ENCODE results near the gene ZBTB38.

The ZBTB38 gene

DNA sequence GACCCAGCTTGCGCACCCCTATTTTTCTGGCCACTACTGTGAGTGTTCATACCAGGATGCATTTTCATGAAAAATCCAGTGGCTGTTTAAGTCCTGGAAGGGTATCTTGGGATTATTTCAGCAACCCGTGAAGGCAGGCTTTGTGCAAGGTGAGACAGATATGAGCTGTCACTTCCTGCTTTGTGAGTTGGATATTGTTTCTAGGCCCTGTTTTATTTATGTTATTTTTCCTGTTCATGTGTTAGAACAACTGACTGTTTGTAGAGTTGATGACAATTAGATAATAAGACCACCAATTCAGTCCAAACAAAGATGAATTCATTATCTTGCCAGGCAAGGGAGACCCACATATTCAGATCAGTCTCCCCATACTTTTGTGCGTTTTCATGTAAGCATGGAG lies 42.5 kb downstream of the ZBTB38 start:
- H3K9ac ChIP-seq (ENCODE audit: low read length): peak overlapping the region; percentile 9
- peak overlapping the region in 1 of 2 donors; percentile 7 for H3K4me3 ChIP-seq (ENCODE audit: low read depth in 1 of 2, low read length in 2 of 2)
- H3K27me3 ChIP-seq (ENCODE audit: control insufficient read depth in 1 of 2, insufficient read depth in 2 of 2, low read length in 2 of 2): no peaks in the 10 kb centered on the region
- no peaks in the 10 kb centered on the region for H3K9me3 ChIP-seq (ENCODE audit: low read length)
- peak overlapping the region; percentile 83 for H3K27ac ChIP-seq (ENCODE audit: low read depth, low read length)
- peaks cover 79% of the 10 kb centered on the region for H3K4me1 ChIP-seq (ENCODE audit: insufficient read depth, low read length)
- H3K36me3 ChIP-seq (ENCODE audit: insufficient read depth, low read length): peaks cover 28% of the 10 kb centered on the region

DNA sequence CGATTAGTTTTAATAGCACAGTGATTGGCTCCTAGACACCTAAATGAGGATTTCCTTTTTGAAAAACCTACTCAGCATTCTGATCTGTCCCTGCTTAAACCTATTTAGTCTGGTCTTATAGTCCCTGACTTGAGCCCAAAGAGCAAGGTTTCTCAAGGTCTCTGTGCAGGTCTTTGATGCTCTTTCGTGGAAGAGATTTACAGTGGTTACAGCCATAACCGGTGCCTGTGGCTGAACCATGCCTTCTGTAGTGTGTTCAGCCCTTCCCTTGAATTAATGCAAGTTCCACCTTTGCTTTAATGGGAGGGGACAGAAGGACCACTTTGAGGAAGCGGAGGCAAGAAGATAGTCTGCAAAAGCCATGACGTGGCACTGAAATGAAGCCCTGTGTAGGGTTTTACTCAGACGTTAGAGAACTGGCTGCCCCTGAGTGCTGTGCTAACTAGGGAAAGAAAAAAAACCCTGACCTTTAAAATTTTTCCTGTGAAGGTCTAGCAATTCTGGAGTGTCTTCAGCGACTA lies 43.0 kb downstream of the ZBTB38 start:
- Histone ChIP-seq H3K27ac (ENCODE audit: low read depth, low read length) (peak overlapping the region; percentile 83), H3K4me3 (ENCODE audit: low read depth in 1 of 2, low read length in 2 of 2) (peak overlapping the region in 1 of 2 donors; percentile 46), H3K27me3 (ENCODE audit: control insufficient read depth in 1 of 2, insufficient read depth in 2 of 2, low read length in 2 of 2) (no peaks in the 10 kb centered on the region), H3K36me3 (ENCODE audit: insufficient read depth, low read length) (peaks cover 24% of the 10 kb centered on the region), H3K9me3 (ENCODE audit: low read length) (no peaks in the 10 kb centered on the region), H3K4me1 (ENCODE audit: insufficient read depth, low read length) (peaks cover 79% of the 10 kb centered on the region), H3K9ac (ENCODE audit: low read length) (peak overlapping the region; percentile 9)

DNA sequence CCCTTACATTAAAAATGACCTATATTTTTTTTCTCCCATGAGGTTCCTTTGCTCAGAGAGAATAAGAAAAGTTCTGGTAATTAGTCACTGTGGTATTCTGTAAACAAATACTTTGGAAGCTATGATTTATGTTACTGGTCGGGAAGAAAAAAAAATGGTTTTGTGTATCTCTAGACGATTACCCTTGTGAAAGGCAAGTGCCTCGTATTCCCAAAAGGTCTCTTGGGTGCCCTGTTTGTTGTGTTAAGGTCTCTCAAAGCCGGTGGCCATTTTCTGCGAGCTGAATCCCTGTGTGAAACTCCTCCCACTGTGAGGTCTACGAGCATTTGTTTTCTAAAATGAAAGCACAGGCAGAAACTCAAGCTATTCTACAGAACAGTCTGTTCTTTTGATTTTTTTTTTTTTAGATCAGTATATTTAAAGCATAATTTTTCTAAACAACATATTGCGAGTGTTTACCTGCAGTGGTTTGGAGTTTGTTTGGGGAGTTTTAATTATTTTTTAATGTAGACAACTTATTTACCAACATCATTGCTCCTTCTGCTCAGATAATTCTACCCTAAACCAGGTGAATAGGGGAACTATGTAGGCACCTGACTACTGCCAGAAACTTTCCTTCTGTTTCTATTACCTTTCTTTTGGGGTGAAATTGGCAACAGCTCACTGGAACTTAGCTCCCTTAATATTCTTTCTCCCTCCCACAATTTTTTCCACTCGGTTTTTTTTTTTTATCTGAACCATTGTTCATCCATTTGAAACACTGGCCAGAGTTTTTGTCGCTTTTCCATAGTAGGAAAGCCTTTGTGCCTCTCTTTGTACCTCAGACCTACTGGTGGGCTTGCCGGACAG lies 44.0 kb downstream of the ZBTB38 start:
- H3K9me3 ChIP-seq (ENCODE audit: low read length): no peaks in the 10 kb centered on the region
- peak overlapping the region; percentile 83 for H3K27ac ChIP-seq (ENCODE audit: low read depth, low read length)
- H3K9ac ChIP-seq (ENCODE audit: low read length): peak overlapping the region; percentile 41
- H3K27me3 ChIP-seq (ENCODE audit: control insufficient read depth in 1 of 2, insufficient read depth in 2 of 2, low read length in 2 of 2): no peaks in the 10 kb centered on the region
- peaks cover 80% of the 10 kb centered on the region for H3K4me1 ChIP-seq (ENCODE audit: insufficient read depth, low read length)
- H3K36me3 ChIP-seq (ENCODE audit: insufficient read depth, low read length): peaks cover 19% of the 10 kb centered on the region
- peak overlapping the region; percentile 2 to 46 for H3K4me3 ChIP-seq (ENCODE audit: low read depth in 1 of 2, low read length in 2 of 2)

DNA sequence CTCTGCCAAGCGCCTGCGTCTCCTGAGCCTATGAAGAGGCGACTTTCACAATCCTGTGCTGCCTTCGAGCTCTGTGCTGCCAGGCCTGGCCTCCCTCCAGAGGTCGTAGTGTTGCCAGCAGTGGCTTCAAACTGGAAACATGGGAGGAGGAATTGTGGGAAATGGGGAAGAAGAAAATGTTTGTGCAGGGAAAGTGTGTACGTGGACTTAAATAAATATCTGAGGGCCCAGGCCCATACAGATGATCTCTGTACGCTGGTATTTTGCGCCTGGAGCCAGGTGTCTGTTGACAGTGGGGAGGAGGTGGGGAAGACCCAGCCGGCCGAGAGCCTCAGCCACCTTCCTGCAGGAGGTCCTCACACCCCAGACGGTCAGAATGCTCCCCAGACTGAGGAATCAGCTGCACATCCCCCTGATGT lies 44.6 kb downstream of the ZBTB38 start:
- H3K4me3 ChIP-seq (ENCODE audit: low read depth in 1 of 2, low read length in 2 of 2): peak overlapping the region; percentile 2 to 46
- H3K27me3 ChIP-seq (ENCODE audit: control insufficient read depth in 1 of 2, insufficient read depth in 2 of 2, low read length in 2 of 2): no peaks in the 10 kb centered on the region
- H3K27ac ChIP-seq (ENCODE audit: low read depth, low read length): peak overlapping the region; percentile 83
- peak overlapping the region; percentile 41 for H3K9ac ChIP-seq (ENCODE audit: low read length)
- H3K4me1 ChIP-seq (ENCODE audit: insufficient read depth, low read length): peaks cover 81% of the 10 kb centered on the region
- H3K9me3 ChIP-seq (ENCODE audit: low read length): no peaks in the 10 kb centered on the region
- peaks cover 19% of the 10 kb centered on the region for H3K36me3 ChIP-seq (ENCODE audit: insufficient read depth, low read length)

DNA sequence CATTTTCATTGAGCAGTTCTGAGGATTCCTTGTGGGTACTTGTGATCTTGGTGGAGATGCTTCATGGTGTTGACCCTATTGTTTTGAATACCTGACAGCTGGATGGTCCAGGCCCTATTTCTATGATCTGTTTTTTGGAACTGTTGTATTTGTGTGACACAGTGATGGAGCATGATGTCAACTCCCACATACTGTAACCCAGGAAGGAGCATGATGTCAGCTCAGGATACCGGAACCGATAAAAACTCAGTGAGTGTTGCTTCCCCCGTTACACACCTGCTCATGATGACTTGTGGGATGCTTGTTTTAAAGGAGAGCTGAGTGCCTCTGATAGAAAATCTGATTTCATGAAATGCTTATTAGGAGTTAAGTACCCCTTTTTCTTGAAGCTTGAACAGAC lies 45.1 kb downstream of the ZBTB38 start:
- Histone ChIP-seq H3K4me3 (ENCODE audit: low read depth in 1 of 2, low read length in 2 of 2) (peak overlapping the region in 1 of 2 donors; percentile 46), H3K4me1 (ENCODE audit: insufficient read depth, low read length) (peaks cover 81% of the 10 kb centered on the region), H3K9me3 (ENCODE audit: low read length) (no peaks in the 10 kb centered on the region), H3K27me3 (ENCODE audit: control insufficient read depth in 1 of 2, insufficient read depth in 2 of 2, low read length in 2 of 2) (no peaks in the 10 kb centered on the region), H3K9ac (ENCODE audit: low read length) (no peak overlapping the region), H3K36me3 (ENCODE audit: insufficient read depth, low read length) (peaks cover 19% of the 10 kb centered on the region), H3K27ac (ENCODE audit: low read depth, low read length) (peak overlapping the region; percentile 83)

DNA sequence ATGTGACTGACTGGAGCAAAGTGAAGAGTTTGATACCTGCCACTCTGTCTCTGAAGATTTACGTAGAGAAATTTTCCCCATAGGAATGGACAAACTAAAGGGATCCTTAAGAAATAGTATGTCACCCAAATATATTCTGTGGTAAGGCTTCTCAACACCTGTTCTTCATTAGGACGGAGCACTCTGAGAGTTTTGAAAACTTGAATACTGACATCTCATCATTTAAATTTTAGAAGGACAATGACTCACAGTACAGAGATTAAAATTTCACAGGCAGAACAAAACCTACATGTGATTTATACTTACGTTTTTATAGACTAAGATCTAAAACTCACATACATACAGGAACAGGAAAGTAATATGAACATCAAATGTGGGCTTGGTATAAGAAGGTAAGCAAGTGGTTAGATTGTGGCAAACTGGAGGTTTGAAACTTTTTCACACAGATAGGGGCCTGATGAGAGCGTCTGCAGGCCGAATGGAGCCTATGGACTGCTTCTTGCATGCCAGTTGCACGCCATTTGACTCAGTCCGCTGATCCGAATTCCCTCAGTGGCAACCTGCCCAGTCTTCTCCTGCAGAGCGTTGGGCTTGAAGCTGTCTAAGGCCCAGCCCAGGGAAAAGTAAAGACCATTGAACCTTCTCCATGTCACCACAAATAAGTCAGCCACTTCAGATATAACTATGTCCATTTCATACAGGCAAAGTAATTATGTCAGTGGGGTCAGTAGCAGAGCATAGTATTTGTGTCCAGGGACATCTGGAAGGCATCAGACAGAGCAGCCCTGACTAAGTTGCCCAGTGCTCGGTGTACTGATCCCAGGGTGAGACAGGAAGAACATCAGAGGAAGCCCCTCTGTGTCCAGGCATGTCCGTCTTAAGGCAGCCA lies 45.7 kb downstream of the ZBTB38 start:
- H3K4me3 ChIP-seq (ENCODE audit: low read depth in 1 of 2, low read length in 2 of 2): no peak overlapping the region
- peaks cover 81% of the 10 kb centered on the region for H3K4me1 ChIP-seq (ENCODE audit: insufficient read depth, low read length)
- no peak overlapping the region for H3K9ac ChIP-seq (ENCODE audit: low read length)
- no peaks in the 10 kb centered on the region for H3K9me3 ChIP-seq (ENCODE audit: low read length)
- H3K27ac ChIP-seq (ENCODE audit: low read depth, low read length): peak overlapping the region; percentile 83
- peaks cover 22% of the 10 kb centered on the region for H3K36me3 ChIP-seq (ENCODE audit: insufficient read depth, low read length)
- no peaks in the 10 kb centered on the region for H3K27me3 ChIP-seq (ENCODE audit: control insufficient read depth in 1 of 2, insufficient read depth in 2 of 2, low read length in 2 of 2)

DNA sequence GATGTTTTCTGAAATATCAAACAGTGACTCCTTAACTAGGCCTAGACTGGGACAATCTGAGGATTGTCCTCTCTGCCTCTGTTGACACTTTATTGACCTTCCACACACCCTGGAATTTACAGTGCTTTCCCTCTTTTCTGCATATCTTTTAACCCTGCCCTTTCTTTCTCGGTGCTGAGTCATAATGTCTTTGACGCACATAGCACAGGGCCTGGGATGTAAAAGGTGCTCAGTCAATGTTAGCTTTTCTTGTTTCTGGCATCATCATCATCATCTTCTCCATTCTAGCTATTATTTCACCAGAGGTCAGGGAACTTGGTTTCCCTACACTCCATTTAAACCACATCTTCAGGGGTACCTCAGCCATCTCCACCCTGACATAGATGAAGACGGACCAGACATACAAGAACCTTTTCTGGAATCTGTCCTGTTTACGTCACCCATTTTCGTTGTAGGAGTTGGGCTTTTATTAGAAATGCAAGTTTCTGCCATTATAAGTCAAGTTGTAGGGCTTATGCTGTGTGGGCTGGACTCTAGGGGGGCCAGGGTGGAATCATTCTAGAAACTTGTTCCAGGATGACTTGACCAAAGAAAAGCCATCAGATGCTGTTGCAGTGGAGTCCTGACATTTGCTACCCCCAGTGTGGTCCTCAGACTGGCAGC lies 46.6 kb downstream of the ZBTB38 start:
- Histone ChIP-seq H3K9ac (ENCODE audit: low read length) (no peak overlapping the region), H3K4me1 (ENCODE audit: insufficient read depth, low read length) (peaks cover 76% of the 10 kb centered on the region)

DNA sequence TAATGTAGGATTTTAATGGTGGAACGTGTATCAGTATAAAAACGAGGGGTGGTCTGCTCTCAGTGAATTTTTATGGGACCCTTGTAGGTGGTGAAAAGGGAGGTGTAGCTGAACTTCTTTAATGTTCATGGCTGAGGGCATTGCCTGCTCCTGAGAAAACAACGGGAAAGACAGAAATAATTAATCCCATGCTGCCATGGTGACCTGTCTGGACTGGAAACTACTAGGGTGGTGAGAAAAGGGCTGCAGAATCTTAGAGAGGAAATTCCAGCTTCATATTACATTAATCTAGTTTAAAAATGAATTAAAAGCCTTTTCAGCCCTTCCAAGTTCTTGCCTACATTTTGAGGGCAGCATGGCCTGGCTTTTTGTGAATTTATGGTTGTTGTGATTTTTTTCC lies 47.6 kb downstream of the ZBTB38 start:
- no peaks in the 10 kb centered on the region for H3K9me3 ChIP-seq (ENCODE audit: low read length)
- H3K4me1 ChIP-seq (ENCODE audit: insufficient read depth, low read length): peaks cover 70% of the 10 kb centered on the region
- no peak overlapping the region for H3K27ac ChIP-seq (ENCODE audit: low read depth, low read length)
- H3K36me3 ChIP-seq (ENCODE audit: insufficient read depth, low read length): peaks cover 26% of the 10 kb centered on the region
- H3K4me3 ChIP-seq (ENCODE audit: low read depth in 1 of 2, low read length in 2 of 2): no peak overlapping the region
- H3K27me3 ChIP-seq (ENCODE audit: control insufficient read depth in 1 of 2, insufficient read depth in 2 of 2, low read length in 2 of 2): no peaks in the 10 kb centered on the region
- H3K9ac ChIP-seq (ENCODE audit: low read length): no peak overlapping the region

More for the DNA sequence above, 46.6 kb downstream of the ZBTB38 start:
- H3K27ac ChIP-seq (ENCODE audit: low read depth, low read length): no peak overlapping the region
- H3K4me3 ChIP-seq (ENCODE audit: low read depth in 1 of 2, low read length in 2 of 2): no peak overlapping the region
- H3K27me3 ChIP-seq (ENCODE audit: control insufficient read depth in 1 of 2, insufficient read depth in 2 of 2, low read length in 2 of 2): no peaks in the 10 kb centered on the region
- H3K9me3 ChIP-seq (ENCODE audit: low read length): no peaks in the 10 kb centered on the region
- peaks cover 26% of the 10 kb centered on the region for H3K36me3 ChIP-seq (ENCODE audit: insufficient read depth, low read length)

Measured in muscle layer of colon (tissue), 2 donors.